IMR-90 (cell line): ENCODE results near the gene POC1B. TPM values are rescaled to one million over a fixed set of nuclear protein-coding genes. Genes with fewer than 3 reads are reported as not detected.

ENCODE experiments used
- ATAC-seq: fragments of 200-7000 bp; cut with Tn5 transposase; 2 replicates; pipeline ENCODE4 v1.9.1; 2020; ENCODE audit warnings: low read depth, mild to moderate bottlenecking, moderate library complexity
- BruUV-seq: library from RNA; stranded (reverse); fragments of 400-500 nt; replicated peaks from 2 replicates; lab custom pipeline; 2021; lab: Mats Ljungman, UMichigan
- CTCF ChIA-PET: fragments of 300-600 bp; formaldehyde crosslinking; extraction: SDS; loops from one replicate; lab custom pipeline; 2021; ENCODE audit warnings: antibody characterized with exemption; lab: Yijun Ruan, JAX
- POLR2A ChIA-PET: fragments of 300-600 bp; sonication (Branson Sonifier 250); formaldehyde crosslinking; loops from one replicate; lab custom pipeline; 2022; ENCODE audit warnings: antibody characterized with exemption; ENCODE audit not compliant: unreplicated experiment; lab: Charles Lee
- DNase-seq: peaks from one replicate; pipeline ENCODE4 v3.0.0; 2013
- H2AFZ ChIP-seq: replicated peaks from 2 replicates; pipeline ENCODE3; 2013; ENCODE audit warnings: low read length, mild to moderate bottlenecking; ENCODE audit not compliant: poor library complexity
- H2AK5ac ChIP-seq: 2 replicates; pipeline ENCODE4 v1.6.1; 2013; ENCODE audit warnings: low read depth, low read length, inconsistent platforms
- H2AK9ac ChIP-seq: replicated peaks from 2 replicates; pipeline ENCODE3; 2013; ENCODE audit warnings: mild to moderate bottlenecking, low read depth, low read length, moderate library complexity; ENCODE audit not compliant: poor library complexity
- H2BK120ac ChIP-seq: 2 replicates; pipeline ENCODE4 v1.6.1; 2013; ENCODE audit warnings: low read depth, low read length, inconsistent platforms
- H2BK15ac ChIP-seq: 3 replicates; pipeline ENCODE4 v1.6.1; 2013; ENCODE audit warnings: low read depth, low read length, inconsistent platforms
- H2BK20ac ChIP-seq: 2 replicates; pipeline ENCODE4 v1.6.1; 2013; ENCODE audit warnings: low read depth, mild to moderate bottlenecking, inconsistent platforms, low read length, moderate library complexity
- H2BK5ac ChIP-seq: 2 replicates; pipeline ENCODE4 v1.6.1; 2013; ENCODE audit warnings: mild to moderate bottlenecking, low read depth, low read length, inconsistent platforms; ENCODE audit not compliant: poor library complexity, severe bottlenecking
- H3K14ac ChIP-seq: replicated peaks from 2 replicates; pipeline ENCODE4 v1.6.1; 2013; ENCODE audit warnings: low read depth, low read length, inconsistent platforms
- H3K18ac ChIP-seq: 2 replicates; pipeline ENCODE4 v1.6.1; 2013; ENCODE audit warnings: low read depth, low read length, control low read depth
- H3K23ac ChIP-seq: 2 replicates; pipeline ENCODE4 v1.6.1; 2013; ENCODE audit warnings: low read depth, low read length, inconsistent platforms
- H3K27ac ChIP-seq: 2 replicates; pipeline ENCODE4 v1.5.1; 2013; ENCODE audit warnings: mild to moderate bottlenecking, control low read depth, low read length; ENCODE audit not compliant: insufficient read depth
- H3K27me3 ChIP-seq: 2 replicates; pipeline ENCODE4 v1.6.1; 2013; ENCODE audit warnings: low read length; ENCODE audit not compliant: control insufficient read depth, insufficient read depth
- H3K36me3 ChIP-seq: 2 replicates; pipeline ENCODE4 v1.6.1; 2013; ENCODE audit warnings: low read length, mixed read lengths; ENCODE audit not compliant: control insufficient read depth, insufficient read depth
- H3K4ac ChIP-seq: 2 replicates; pipeline ENCODE4 v1.6.1; 2013; ENCODE audit warnings: low read depth, low read length, inconsistent platforms
- H3K4me1 ChIP-seq: 2 replicates; pipeline ENCODE4 v1.6.1; 2013; ENCODE audit warnings: low read length, mixed read lengths; ENCODE audit not compliant: control insufficient read depth, insufficient read depth
- H3K4me2 ChIP-seq: 2 replicates; pipeline ENCODE4 v1.6.1; 2013; ENCODE audit warnings: low read depth, mild to moderate bottlenecking, control low read depth, low read length, moderate library complexity
- H3K4me3 ChIP-seq: 2 replicates; pipeline ENCODE4 v1.5.1; 2013; ENCODE audit warnings: low read depth, mild to moderate bottlenecking, control low read depth, low read length, moderate library complexity; ENCODE audit not compliant: insufficient read depth
- H3K56ac ChIP-seq: 2 replicates; pipeline ENCODE4 v1.6.1; 2013; ENCODE audit warnings: low read length, inconsistent platforms; ENCODE audit not compliant: insufficient read depth; ENCODE audit errors: extremely low read depth
- H3K79me1 ChIP-seq, 2 experiments: 2 replicates each; pipeline ENCODE4 v1.6.1; 2013; ENCODE audit warnings: low read length in 2 of 2, inconsistent platforms in 1 of 2, low read depth in 1 of 2
- H3K9ac ChIP-seq: 2 replicates; pipeline ENCODE4 v1.6.1; 2013; ENCODE audit warnings: low read depth, low read length, control low read depth
- H3K9me1 ChIP-seq: 2 replicates; pipeline ENCODE4 v1.6.1; 2013; ENCODE audit warnings: low read length, inconsistent platforms; ENCODE audit not compliant: insufficient read depth
- H3K9me3 ChIP-seq: 2 replicates; pipeline ENCODE4 v1.6.1; 2013; ENCODE audit warnings: low read length; ENCODE audit not compliant: control insufficient read depth, insufficient read depth
- H4K20me1 ChIP-seq: 2 replicates; pipeline ENCODE4 v1.6.1; 2013; ENCODE audit warnings: low read length, inconsistent platforms; ENCODE audit not compliant: insufficient read depth
- H4K5ac ChIP-seq: 2 replicates; pipeline ENCODE4 v1.6.1; 2013; ENCODE audit warnings: mild to moderate bottlenecking, low read depth, low read length, control low read depth
- H4K8ac ChIP-seq, 2 experiments: 2 replicates each; pipeline ENCODE4 v1.6.1; 2013; ENCODE audit warnings: low read depth in 2 of 2, low read length in 2 of 2, control low read depth in 1 of 2, inconsistent platforms in 1 of 2
- H4K91ac ChIP-seq: 2 replicates; pipeline ENCODE4 v1.6.1; 2013; ENCODE audit warnings: low read depth, low read length, inconsistent platforms; ENCODE audit not compliant: insufficient read depth
- BHLHE40 ChIP-seq: fragments of 150-350 bp; IDR thresholded peaks from 2 replicates; pipeline ENCODE4 v1.6.1; 2016; ENCODE audit warnings: mild to moderate bottlenecking, low read depth, low read length
- CEBPB ChIP-seq: IDR thresholded peaks from 2 replicates; pipeline ENCODE4 v1.6.1; 2012; ENCODE audit warnings: low read depth, low read length, improper control_type of control experiment
- CHD1 ChIP-seq: IDR thresholded peaks from 2 replicates; pipeline ENCODE4 v1.6.1; 2012; ENCODE audit warnings: low read depth, low read length, improper control_type of control experiment
- CTCF ChIP-seq: conservative IDR thresholded peaks from 2 replicates; pipeline ENCODE4 v1.5.1; 2012; ENCODE audit warnings: mild to moderate bottlenecking, low read depth, low read length, improper control_type of control experiment
- ELK1 ChIP-seq: fragments of 150-350 bp; IDR thresholded peaks from 2 replicates; pipeline ENCODE4 v1.6.1; 2016; ENCODE audit warnings: low read depth, mild to moderate bottlenecking, low read length, moderate library complexity, borderline replicate concordance
- FOS ChIP-seq: fragments of 150-350 bp; IDR thresholded peaks from 2 replicates; pipeline ENCODE4 v1.6.1; 2016; ENCODE audit warnings: low read depth, low read length
- MAFK ChIP-seq: IDR thresholded peaks from 2 replicates; pipeline ENCODE4 v1.6.1; 2012; ENCODE audit warnings: low read depth, low read length, improper control_type of control experiment
- MAZ ChIP-seq: IDR thresholded peaks from 2 replicates; pipeline ENCODE4 v1.6.1; 2012; ENCODE audit warnings: low read depth, mild to moderate bottlenecking, low read length, improper control_type of control experiment, moderate library complexity, borderline replicate concordance
- MXI1 ChIP-seq: IDR thresholded peaks from 2 replicates; pipeline ENCODE4 v1.6.1; 2012; ENCODE audit warnings: low read depth, mild to moderate bottlenecking, low read length, moderate library complexity, borderline replicate concordance
- NFE2L2 ChIP-seq: fragments of 150-350 bp; IDR thresholded peaks from 2 replicates; pipeline ENCODE4 v1.6.1; 2016; ENCODE audit warnings: low read depth, mild to moderate bottlenecking, low read length
- POLR2A ChIP-seq: IDR thresholded peaks from 2 replicates; pipeline ENCODE4 v1.6.1; 2012; ENCODE audit warnings: mild to moderate bottlenecking, low read depth, low read length
- RAD21 ChIP-seq: IDR thresholded peaks from 2 replicates; pipeline ENCODE4 v1.6.1; 2012; ENCODE audit warnings: low read length, improper control_type of control experiment
- RCOR1 ChIP-seq: IDR thresholded peaks from 2 replicates; pipeline ENCODE4 v1.6.1; 2012; ENCODE audit warnings: mild to moderate bottlenecking, low read length, improper control_type of control experiment; ENCODE audit not compliant: insufficient replicate concordance
- RFX5 ChIP-seq: IDR thresholded peaks from 2 replicates; pipeline ENCODE4 v1.8.0; 2012; ENCODE audit warnings: low read depth, mild to moderate bottlenecking, low read length, moderate library complexity
- SMC3 ChIP-seq: fragments of 150-350 bp; IDR thresholded peaks from 2 replicates; pipeline ENCODE4 v1.6.1; 2016; ENCODE audit warnings: low read depth, mild to moderate bottlenecking, antibody characterized with exemption, low read length, moderate library complexity
- USF2 ChIP-seq: fragments of 150-350 bp; IDR thresholded peaks from 2 replicates; pipeline ENCODE4 v1.6.1; 2017; ENCODE audit warnings: mild to moderate bottlenecking, antibody characterized with exemption, low read length, low read depth
- WGBS, 2 experiments: methylation state at CpG; one replicate each; pipeline versions ENCODE4 v1.1.5 to v1.1.7; 2013; ENCODE audit warnings: missing lambda C conversion rate in 2 of 2; ENCODE audit not compliant: insufficient read length in 1 of 2; ENCODE audit errors: extremely low coverage in 2 of 2; 5-methylcytosine and 5-hydroxymethylcytosine counted together
- dilution Hi-C: fragments of 300-500 bp; cut with HindIII; formaldehyde crosslinking; loops from one replicate; pipeline ENCODE4 v1.14.3; 2018; ENCODE audit warnings: low sequenced_read_pairs; ENCODE audit not compliant: unreplicated experiment
- in situ Hi-C: fragments of 300-500 bp; cut with MboI; formaldehyde crosslinking; loops from 3 replicates; pipeline ENCODE4 v1.14.3; 2019; ENCODE audit warnings: low sequenced_read_pairs, inconsistent platforms, mixed read lengths
- intact Hi-C: fragments of 100-400 bp; cut with micrococcal nuclease; formaldehyde crosslinking; loops from 2 replicates; pipeline ENCODE4 v1.10.0; 2022
- polyA plus RNA-seq, 3 experiments: library from polyadenylated mRNA; depleted of rRNA; stranded (reverse); fragments of >200 nt; gene quantifications; 2 replicates each; pipeline ENCODE4 v1.2.3, GENCODE V29; 2012; ENCODE audit warnings: low replicate concordance in 1 of 3
- total RNA-seq: library from RNA; depleted of rRNA; stranded (reverse); fragments of >200 nt; gene quantifications from 2 replicates; pipeline ENCODE4 v1.2.3, GENCODE V29; 2012

Gene POC1B
- total and polyA plus RNA-seq, 2 of the 4 experiments (the other 2 are of a cell fraction) = 5.0 to 10.4 TPM

GRCh38 chr12:89575374-89575773, 49.5 kb upstream of the POC1B start:
- no peaks in the 10 kb centered on the region for H3K9me3 ChIP-seq
- peaks cover 11% of the 10 kb centered on the region for H3K4me1 ChIP-seq
- ATAC-seq (peak; percentile 56), DNase-seq (peak; percentile 9)
- intact Hi-C loops = no loop called here
- H2BK5ac ChIP-seq = peak overlapping the region; percentile 23
- no peaks in the 10 kb centered on the region for H3K79me1 ChIP-seq
- no TSS peak for BruUV-seq
- no peaks in the 10 kb centered on the region for H3K27me3 ChIP-seq
- TF ChIP-seq NFE2L2 (no peak), RFX5 (no peak), SMC3 (no peak), RCOR1 (no peak), BHLHE40 (no peak), USF2 (no peak), ELK1 (no peak), POLR2A (no peak), FOS (no peak), MAFK (no peak), RAD21 (no peak), MXI1 (no peak), CTCF (no peak), CHD1 (no peak), MAZ (no peak), CEBPB (no peak)
- peak overlapping the region; percentile 47; the same call in 1 of the 2 replicates for H2BK20ac ChIP-seq
- H3K23ac ChIP-seq = no peak overlapping the region
- no peak overlapping the region for H2AFZ ChIP-seq
- no peak overlapping the region for H2AK5ac ChIP-seq
- H3K56ac ChIP-seq = no peak overlapping the region; the same call in 1 of the 2 replicates
- peak overlapping the region; percentile 37; the same call in 1 of the 2 replicates for H2BK120ac ChIP-seq
- no peak overlapping the region for H3K4me3 ChIP-seq
- no CpG with 5 or more reads among the region's 1 CpG for WGBS, 2 experiments
- H3K4me2 ChIP-seq = peak overlapping the region; percentile 82
- peak overlapping the region; percentile 68; the same call in 1 of the 2 replicates for H3K27ac ChIP-seq
- no peaks in the 10 kb centered on the region for H3K9me1 ChIP-seq
- no peak overlapping the region for H4K91ac ChIP-seq
- no peak overlapping the region; the same call in 1 of the 2 replicates for H3K18ac ChIP-seq
- no peak overlapping the region for H3K9ac ChIP-seq
- no peak overlapping the region for H4K5ac ChIP-seq
- H4K20me1 ChIP-seq = no peaks in the 10 kb centered on the region
- dilution Hi-C loops = no loop called here
- CTCF ChIA-PET = no interaction called here
- H4K8ac ChIP-seq = no peak overlapping the region
- POLR2A ChIA-PET = interaction anchor here (0.6 kb wide), 1 partner anchor 987 kb away, joined by 7 read pairs; no protein-coding TSS in a partner anchor
- H3K4ac ChIP-seq = no peak overlapping the region
- H3K36me3 ChIP-seq = no peaks in the 10 kb centered on the region
- in situ Hi-C loops = no loop called here
- H3K14ac ChIP-seq = no peak overlapping the region
- no peak overlapping the region for H2AK9ac ChIP-seq
- no peak overlapping the region for H2BK15ac ChIP-seq
